K562 (cell line): ENCODE measurements around the gene CDKN2D. TPM values are rescaled to one million over a fixed set of nuclear protein-coding genes. Genes with fewer than 3 reads are reported as not detected.

Experiments used
- ATAC-seq: fragments of 200-7000 bp; cut with Tn5 transposase; 3 replicates; pipeline ENCODE4 v1.9.1; 2020; ENCODE audit warnings: moderate library complexity
- BruUV-seq: library from RNA; stranded (reverse); fragments of 400-500 nt; replicated peaks from 2 replicates; lab custom pipeline; 2021; lab: Mats Ljungman, UMichigan
- CTCF ChIA-PET: fragments of 300-600 bp; formaldehyde crosslinking; extraction: SDS; loops from one replicate; lab custom pipeline; 2021; ENCODE audit warnings: low intra/inter-chr PET ratio; lab: Yijun Ruan, JAX
- POLR2A ChIA-PET: fragments of 300-600, 350-650 bp; sonication (Branson Sonifier 250); formaldehyde crosslinking; extraction: SDS; loops from one replicate; lab custom pipeline; 2021; ENCODE audit warnings: antibody characterized with exemption, inconsistent platforms; lab: Yijun Ruan, JAX
- DNase-seq, 4 experiments: peaks; one replicate each; pipeline versions ENCODE4 v3.0.0 to v3.0.0-alpha.2; 2011 to 2018; ENCODE audit warnings: low spot score in 3 of 4, mixed read lengths in 3 of 4; ENCODE audit errors: extremely low read depth in 1 of 4
- FAIRE-seq: peaks from 2 replicates; lab custom pipeline; 2011; peaks lifted over from hg19 to GRCh38; lab: Jason Lieb, UNC
- H2AFZ ChIP-seq: 2 replicates; pipeline ENCODE4 v1.6.0; 2011; ENCODE audit warnings: low read depth, low read length, control low read depth, inconsistent platforms
- H3K27ac ChIP-seq: fragments of 200-600 bp; 3 replicates; pipeline ENCODE4 v1.8.0; 2011; ENCODE audit warnings: low read depth, mild to moderate bottlenecking, control low read depth, inconsistent platforms, low read length, moderate library complexity, mixed read lengths; ENCODE audit errors: extremely low read depth
- H3K27me3 ChIP-seq, 2 experiments: fragments of 300-600 bp in 1 of 2; 2 replicates in 1 of 2; 3 replicates in 1 of 2; pipeline versions ENCODE4 v1.6.0 to v1.8.0; 2011; ENCODE audit warnings: inconsistent platforms in 2 of 2, low read length in 2 of 2, mild to moderate bottlenecking in 1 of 2, mixed read lengths in 1 of 2, moderate library complexity in 1 of 2; ENCODE audit not compliant: control insufficient read depth in 2 of 2, insufficient read depth in 2 of 2
- H3K36me3 ChIP-seq: fragments of 300-600 bp; 3 replicates; pipeline ENCODE4 v1.8.0; 2011; ENCODE audit warnings: mild to moderate bottlenecking, low read length, inconsistent platforms; ENCODE audit not compliant: control insufficient read depth, insufficient read depth
- H3K4me1 ChIP-seq, 2 experiments: fragments of 200-600 bp in 1 of 2; replicated peaks in 1 of 2; 2 replicates in 1 of 2; 3 replicates in 1 of 2; pipeline versions ENCODE4 v1.5.1 to v1.8.0; 2011; ENCODE audit warnings: inconsistent platforms in 2 of 2, low read length in 2 of 2, mild to moderate bottlenecking in 1 of 2, mixed read lengths in 1 of 2, moderate library complexity in 1 of 2; ENCODE audit not compliant: control insufficient read depth in 2 of 2, insufficient read depth in 2 of 2
- H3K4me2 ChIP-seq: 2 replicates; pipeline ENCODE4 v1.6.1; 2011; ENCODE audit warnings: low read length, control low read depth, inconsistent platforms, mixed read lengths; ENCODE audit not compliant: insufficient read depth
- H3K4me3 ChIP-seq: fragments of 200-600 bp; sonication (generic), shearing (Covaris generic); 2 replicates; pipeline ENCODE4 v1.5.1; 2016; ENCODE audit warnings: control low read depth, inconsistent platforms
- H3K79me2 ChIP-seq: fragments of 200-600 bp; 3 replicates; pipeline ENCODE4 v1.8.0; 2011; ENCODE audit warnings: low read length, inconsistent platforms; ENCODE audit not compliant: control insufficient read depth, insufficient read depth
- H3K9ac ChIP-seq, 2 experiments: 2 replicates each; pipeline versions ENCODE4 v1.6.0 to v1.6.1; 2011; ENCODE audit warnings: low read depth in 2 of 2, low read length in 2 of 2, control low read depth in 1 of 2, inconsistent platforms in 1 of 2, mild to moderate bottlenecking in 1 of 2, mixed read lengths in 1 of 2; ENCODE audit not compliant: insufficient read depth in 1 of 2
- H3K9me1 ChIP-seq: one replicate; pipeline ENCODE4 v1.6.0; 2011; ENCODE audit warnings: inconsistent platforms, mild to moderate bottlenecking, low read length, moderate library complexity; ENCODE audit not compliant: control insufficient read depth, insufficient read depth
- H3K9me3 ChIP-seq: replicated peaks from 2 replicates; pipeline ENCODE4 v1.5.1; 2011; ENCODE audit warnings: low read depth, low read length, inconsistent platforms; ENCODE audit not compliant: control insufficient read depth, insufficient read depth
- H4K20me1 ChIP-seq: replicated peaks from 2 replicates; pipeline ENCODE4 v1.6.1; 2011; ENCODE audit warnings: low read length, inconsistent platforms, mixed read lengths; ENCODE audit not compliant: control insufficient read depth, insufficient read depth
- BDP1 ChIP-seq: IDR thresholded peaks from 3 replicates; pipeline ENCODE4 v1.6.1; 2011; ENCODE audit not compliant: insufficient read length, insufficient read depth
- BHLHE40 ChIP-seq: IDR thresholded peaks from 2 replicates; pipeline ENCODE4 v1.6.1; 2011; ENCODE audit warnings: low read length, improper control_type of control experiment
- DPF2 ChIP-seq: fragments of 450-650 bp; IDR thresholded peaks from 2 replicates; pipeline ENCODE4 v1.6.1; 2016
- FUS ChIP-seq: fragments of 200-400 bp; formaldehyde crosslinking; optimal IDR thresholded peaks from 2 replicates; pipeline ENCODE3; 2017; ENCODE audit warnings: low read depth, low read length
- GATA2 ChIP-seq: sonication (generic); formaldehyde crosslinking; IDR thresholded peaks from 2 replicates; pipeline ENCODE4 v1.4.0; 2020; ENCODE audit warnings: mild to moderate bottlenecking, missing genetic modification reagents
- HDAC8 ChIP-seq: fragments of 450-650 bp; IDR thresholded peaks from 2 replicates; pipeline ENCODE4 v1.6.1; 2016; ENCODE audit warnings: mild to moderate bottlenecking, missing genetic modification characterization, moderate library complexity, missing compliant biosample characterization
- HDGF ChIP-seq: fragments of 450-650 bp; IDR thresholded peaks from 2 replicates; pipeline ENCODE4 v1.6.1; 2016
- LEF1 ChIP-seq: fragments of 450-650 bp; IDR thresholded peaks from 2 replicates; pipeline ENCODE4 v1.6.1; 2016; ENCODE audit warnings: mild to moderate bottlenecking
- PHF20 ChIP-seq: fragments of 450-650 bp; IDR thresholded peaks from 2 replicates; pipeline ENCODE4 v1.6.1; 2018; ENCODE audit not compliant: partially characterized antibody
- RBM15 ChIP-seq: fragments of 200-400 bp; formaldehyde crosslinking; IDR thresholded peaks from 2 replicates; pipeline ENCODE4 v1.6.1; 2018; ENCODE audit warnings: mild to moderate bottlenecking, low read length, moderate library complexity; ENCODE audit not compliant: insufficient read depth
- RBM25 ChIP-seq: fragments of 200-400 bp; formaldehyde crosslinking; IDR thresholded peaks from 2 replicates; pipeline ENCODE4 v1.6.1; 2018; ENCODE audit warnings: low read length, low read depth, moderate library complexity; ENCODE audit not compliant: severe bottlenecking
- RCOR1 ChIP-seq, 2 experiments: IDR thresholded peaks; 2 replicates each; pipeline ENCODE4 v1.6.1; 2012; ENCODE audit warnings: low read depth in 2 of 2, low read length in 2 of 2, borderline replicate concordance in 1 of 2, improper control_type of control experiment in 1 of 2
- RHOXF2B ChIP-seq: fragments of 250-450 bp; sonication (Bioruptor Pico); conservative IDR thresholded peaks from 2 replicates; pipeline ENCODE4 v1.5.1; 2021
- SMAD1 ChIP-seq: fragments of 150-350 bp; IDR thresholded peaks from 2 replicates; pipeline ENCODE4 v1.6.1; 2014; ENCODE audit warnings: low read length, low read depth; ENCODE audit not compliant: partially characterized antibody
- SMAD4 ChIP-seq: fragments of 250-450 bp; sonication (Bioruptor Pico); conservative IDR thresholded peaks from 2 replicates; pipeline ENCODE4 v1.8.0; 2021; ENCODE audit warnings: inconsistent platforms, mild to moderate bottlenecking, moderate library complexity
- SREBF2 ChIP-seq: sonication (generic); formaldehyde crosslinking; IDR thresholded peaks from 2 replicates; pipeline ENCODE4 v1.4.0; 2020; ENCODE audit warnings: mild to moderate bottlenecking, missing genetic modification reagents
- TAF9B ChIP-seq: fragments of 450-650 bp; IDR thresholded peaks from 2 replicates; pipeline ENCODE4 v1.6.1; 2018; ENCODE audit warnings: mild to moderate bottlenecking; ENCODE audit not compliant: partially characterized antibody
- U2AF1 ChIP-seq: fragments of 200-400 bp; formaldehyde crosslinking; optimal IDR thresholded peaks from 2 replicates; pipeline ENCODE3; 2017; ENCODE audit warnings: mild to moderate bottlenecking, low read depth, low read length, moderate library complexity
- ZFP1 ChIP-seq: fragments of 450-650 bp; formaldehyde crosslinking; IDR thresholded peaks from 2 replicates; pipeline ENCODE4 v1.4.0; 2020; ENCODE audit warnings: mild to moderate bottlenecking, mixed read lengths
- ZNF134 ChIP-seq: fragments of 250-450 bp; sonication (Bioruptor Pico); conservative IDR thresholded peaks from 2 replicates; pipeline ENCODE4 v1.4.0; 2020
- ZNF3 ChIP-seq: fragments of 250-450 bp; sonication (Bioruptor Pico); IDR thresholded peaks from 2 replicates; pipeline ENCODE4 v1.5.0; 2021; ENCODE audit warnings: mild to moderate bottlenecking, moderate library complexity
- WGBS: fragments of 100-300 bp; shearing (Covaris generic); methylation state at CpG from one replicate; pipeline ENCODE4 v1.1.6; 2016; ENCODE audit warnings: low coverage, mixed read lengths; ENCODE audit not compliant: insufficient coverage; ENCODE audit errors: missing lambda C conversion rate; 5-methylcytosine and 5-hydroxymethylcytosine counted together
- in situ Hi-C: fragments of 300-500 bp; cut with MboI; formaldehyde crosslinking; loops from 4 replicates; pipeline ENCODE4 v1.15.0; 2018; ENCODE audit warnings: inconsistent platforms, mixed read lengths
- intact Hi-C: fragments of 100-400 bp; cut with micrococcal nuclease; formaldehyde crosslinking; loops from 2 replicates; pipeline ENCODE4 v1.14.2; 2022
- polyA plus RNA-seq, 8 experiments: library from polyadenylated mRNA; depleted of rRNA in 4 of 8; stranded (reverse) in 5 of 8; unstranded in 3 of 8; fragments of >200 nt; fragmentation: Nextera tagmentation in 2 of 8; fragmentation: Illumina TruSeq in 1 of 8; extraction: Ambion mirVana in 2 of 8; extraction: Trizol in 1 of 8; gene quantifications; 2 replicates each; pipeline versions ENCODE4 v1.2.1 to v1.2.3, GENCODE V29; 2011 to 2014; ENCODE audit warnings: inconsistent platforms in 1 of 8, missing spikeins in 1 of 8
- total RNA-seq, 7 experiments: library from RNA; depleted of rRNA in 6 of 7; stranded (reverse); fragments of >200 nt in 6 of 7; fragmentation: Illumina TruSeq in 2 of 7; extraction: Trizol in 2 of 7; gene quantifications; 2 replicates each; pipeline versions ENCODE4 v1.2.1 to v1.2.3, GENCODE V29; 2011 to 2021; ENCODE audit warnings: low replicate concordance in 1 of 7
- TF ChIP-seq, protein P1 (sequence below): fragments of 250-450 bp; sonication (Bioruptor Pico); IDR thresholded peaks from 2 replicates; pipeline ENCODE4 v1.5.0; 2020; ENCODE audit warnings: mild to moderate bottlenecking

CDKN2D gene
- total and polyA plus RNA-seq, 9 of the 15 experiments (the other 6 are each of a cell fraction or from before 2014, with no cell fraction given) = 0.41 to 8.2 (median 3.7) TPM

DNA sequence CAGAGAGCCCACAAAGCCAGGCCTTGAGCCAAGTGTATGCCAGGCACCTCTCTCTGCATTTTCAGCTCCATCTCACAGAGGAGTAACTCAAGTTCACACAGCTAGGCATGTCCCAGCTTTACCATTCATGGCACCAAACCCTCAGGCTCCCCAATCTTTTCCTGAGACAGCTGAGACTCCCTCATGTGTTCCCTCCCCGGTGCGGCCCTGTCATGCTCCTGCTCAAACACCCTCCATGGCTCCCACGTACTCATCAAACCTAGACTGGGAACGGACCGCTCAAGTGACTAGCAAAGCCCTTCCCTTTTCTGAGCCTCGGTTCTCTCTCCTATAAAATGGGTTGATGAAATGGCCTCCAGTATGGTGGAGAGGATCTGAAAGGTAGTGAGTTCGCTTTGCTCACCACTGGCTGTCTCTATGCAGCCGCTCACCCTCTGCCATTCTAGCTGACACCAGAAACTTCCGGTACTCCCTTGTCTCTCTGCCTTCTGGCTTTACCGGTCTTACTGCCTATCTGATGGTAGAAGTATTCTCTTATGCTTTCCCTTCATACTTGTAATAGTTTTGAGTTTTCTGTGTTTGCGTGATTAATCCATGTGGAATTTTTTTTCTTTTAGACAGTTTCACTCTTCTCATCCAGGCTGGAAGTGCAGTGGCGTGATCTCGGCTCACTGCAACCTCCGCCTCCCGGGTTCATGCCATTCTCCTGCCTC lies 48.8 kb upstream of the CDKN2D start:
- peak overlapping the region; percentile 84 for H3K27ac ChIP-seq
- H3K4me1 ChIP-seq = peaks cover 24 to 37% of the 10 kb centered on the region in 2 experiments
- peak overlapping the region; percentile 86 for H3K4me2 ChIP-seq
- H3K27me3 ChIP-seq = no peaks in the 10 kb centered on the region
- H3K79me2 ChIP-seq = peaks cover 10% of the 10 kb centered on the region; the same call in 2 of the 3 replicates
- peak overlapping the region; percentile 9 to 44; a peak in 3 of 4 replicates for H3K9ac ChIP-seq
- CTCF ChIA-PET = no interaction called here
- H2AFZ ChIP-seq = peak overlapping the region; percentile 84
- in situ Hi-C loops = no loop called here
- POLR2A ChIA-PET = interaction anchor here (0.6 to 2.6 kb wide), 8 partner anchors 9 to 555 kb away, joined by 3 to 18 read pairs (median 4); no protein-coding TSS in a partner anchor
- peak overlapping the region; percentile 9; the same call in 1 of the 2 replicates for H3K4me3 ChIP-seq
- ATAC-seq (peak; percentile 51), DNase-seq (peak; percentile 28 to 49 (median 40)), FAIRE-seq (no peak)
- no peaks in the 10 kb centered on the region for H4K20me1 ChIP-seq
- BruUV-seq = no TSS peak
- intact Hi-C loops = loop anchor here (2.0 kb wide), 1 partner anchor 15 kb away; no protein-coding TSS in a partner anchor
- WGBS = 35% methylated on average over 15 of the region's 15 CpGs
- peaks cover 3% of the 10 kb centered on the region for H3K9me1 ChIP-seq
- no peaks in the 10 kb centered on the region for H3K9me3 ChIP-seq
- H3K36me3 ChIP-seq = no peaks in the 10 kb centered on the region
- TF ChIP-seq FUS (no peak), ZNF3 (peak; percentile 68), PHF20 (peak; percentile 53), ZFP1 (CRISPR knock-in tag) (no peak), RBM25 (peak; percentile 99), SMAD4 (CRISPR knock-in tag) (0 out of 2 replicates have a peak, but pooled peaks have one; percentile 23), TAF9B (no peak), ZNF134 (CRISPR knock-in tag) (peak; percentile 89), HDGF (peak; percentile 85), DPF2 (peak; percentile 83), SREBF2 (CRISPR knock-in tag) (no peak), RBM15 (no peak), U2AF1 (no peak), RCOR1 (IDR thresholded peaks at IDR 0.05; ENCODE audit: borderline replicate concordance in 1 of 2, low read depth in 2 of 2, low read length in 2 of 2) (peak; percentile 54 to 80; a peak in 3 of 4 replicates), RHOXF2B (CRISPR knock-in tag) (no peak), BHLHE40 (no peak), SMAD1 (no peak), HDAC8 (tag) (0 out of 2 replicates have a peak, but pooled peaks have one; percentile 37), BDP1 (no peak), GATA2 (CRISPR knock-in tag) (0 out of 2 replicates have a peak, but pooled peaks have one; percentile 1), LEF1 (peak; percentile 14; the same call in 1 of the 2 replicates)
- TF ChIP-seq, protein P1, sequence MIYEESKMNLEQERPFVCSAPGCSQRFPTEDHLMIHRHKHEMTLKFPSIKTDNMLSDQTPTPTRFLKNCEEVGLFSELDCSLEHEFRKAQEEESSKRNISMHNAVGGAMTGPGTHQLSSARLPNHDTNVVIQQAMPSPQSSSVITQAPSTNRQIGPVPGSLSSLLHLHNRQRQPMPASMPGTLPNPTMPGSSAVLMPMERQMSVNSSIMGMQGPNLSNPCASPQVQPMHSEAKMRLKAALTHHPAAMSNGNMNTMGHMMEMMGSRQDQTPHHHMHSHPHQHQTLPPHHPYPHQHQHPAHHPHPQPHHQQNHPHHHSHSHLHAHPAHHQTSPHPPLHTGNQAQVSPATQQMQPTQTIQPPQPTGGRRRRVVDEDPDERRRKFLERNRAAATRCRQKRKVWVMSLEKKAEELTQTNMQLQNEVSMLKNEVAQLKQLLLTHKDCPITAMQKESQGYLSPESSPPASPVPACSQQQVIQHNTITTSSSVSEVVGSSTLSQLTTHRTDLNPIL (CRISPR knock-in tag) = no peak
